ENCODE data around the gene ETV2.

GRCh38 chr19:35608251-35608650 lies 33.3 kb upstream of the ETV2 start:
- TF ChIP-seq CTCF (IDR thresholded peaks at IDR 0.05 in 2 of 3, conservative IDR thresholded peaks at IDR 0.05 in 1 of 3; ENCODE audit: borderline replicate concordance in 1 of 3, insufficient read depth in 1 of 3, low read depth in 2 of 3, low read length in 2 of 3) (no peak), SIN3A (IDR thresholded peaks at IDR 0.05; ENCODE audit: low read depth) (no peak), ELF1 (IDR thresholded peaks at IDR 0.05; ENCODE audit: borderline replicate concordance, low read depth) (no peak)

Data from HCT116 (cell line).